ENCODE measurements around the gene DNER.
"Not testable (repeated sequence)": the region's sequence is repeated elsewhere in the genome, so short reads cannot be mapped to it uniquely, and the experiment has no call there.

Gene DNER

DNA sequence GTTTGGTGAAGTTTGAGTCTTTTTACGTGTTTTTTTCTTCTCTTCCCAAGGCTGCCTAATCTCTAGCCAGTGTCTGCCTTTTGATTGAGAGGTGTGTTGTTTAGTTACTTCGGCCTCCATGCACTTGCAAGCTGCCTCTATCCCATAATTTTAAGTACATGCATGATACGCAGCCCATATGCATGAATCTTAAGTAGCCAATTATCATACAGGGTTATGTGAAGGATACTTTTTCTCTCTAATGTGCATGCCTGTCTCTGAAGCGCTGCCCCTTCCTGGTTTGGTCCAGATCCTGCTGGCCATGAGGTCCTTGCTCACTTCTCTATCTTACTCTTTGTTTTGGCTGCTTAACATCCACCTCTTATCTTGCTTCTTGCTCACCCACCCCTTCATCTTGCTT is 369.4 kb downstream of the DNER start:
- in situ Hi-C loops (cut with MboI; ENCODE audit: low sequenced_read_pairs): no loop called here

DNA sequence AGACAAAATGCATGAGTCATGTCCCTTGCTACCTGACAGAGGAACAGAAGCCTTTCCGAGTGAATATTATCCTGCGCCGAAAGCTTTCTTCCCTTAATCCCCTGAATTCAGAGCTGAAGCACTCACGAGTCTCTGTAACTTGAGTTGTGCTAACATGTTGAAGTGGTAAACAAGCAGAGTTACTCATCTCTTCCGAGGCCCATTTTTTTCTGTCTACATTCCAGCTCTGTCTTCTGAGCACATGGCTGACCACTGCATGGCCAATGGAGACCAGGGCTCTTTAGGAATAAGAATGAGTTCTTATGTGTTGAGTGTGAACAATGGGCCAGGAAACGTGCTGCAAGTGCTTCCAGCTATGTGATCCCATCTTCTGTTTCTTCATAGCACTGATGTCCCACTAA is 370.2 kb downstream of the DNER start:
- in situ Hi-C loops (cut with MboI; ENCODE audit: low sequenced_read_pairs): no loop called here

DNA sequence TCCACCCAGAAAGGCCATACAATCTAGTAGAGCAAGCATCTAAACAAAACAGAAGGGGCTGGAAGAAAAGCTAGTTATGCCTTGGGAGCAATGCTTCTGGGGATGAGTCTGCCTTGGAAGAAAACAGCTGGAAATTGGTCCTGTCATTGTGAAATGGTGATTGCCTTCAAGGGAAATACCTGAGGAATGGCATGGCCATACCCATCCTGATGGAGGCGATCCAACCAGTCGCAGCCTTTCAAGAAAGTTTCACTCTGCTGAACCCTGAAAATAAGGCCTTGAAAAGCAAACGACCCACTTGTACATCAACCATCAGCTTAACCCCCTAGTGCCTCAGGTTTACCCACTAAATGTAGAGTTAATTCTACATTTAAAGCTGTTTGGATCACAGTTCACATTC is 370.7 kb downstream of the DNER start:
- in situ Hi-C loops (cut with MboI; ENCODE audit: low sequenced_read_pairs): no loop called here

DNA sequence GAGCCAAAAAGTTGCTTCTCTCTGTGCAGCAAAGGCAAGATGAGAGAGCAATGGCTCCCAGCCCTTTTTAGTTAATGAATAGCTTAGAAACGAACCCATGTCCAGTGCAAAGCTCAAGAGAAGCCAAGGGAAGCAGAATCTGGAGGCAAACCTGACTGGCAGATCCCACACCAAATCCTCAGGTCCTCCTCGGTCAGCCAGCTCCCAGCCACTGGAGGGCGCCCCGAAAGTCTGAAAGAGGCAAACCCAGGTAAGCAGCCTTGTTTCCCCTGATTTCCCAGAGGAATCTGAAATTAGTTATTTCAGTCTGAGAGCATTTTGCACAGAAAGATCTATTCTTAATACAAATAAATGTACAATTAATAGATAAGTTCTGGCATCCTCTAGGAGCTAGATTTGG is 372.0 kb downstream of the DNER start:
- in situ Hi-C loops (cut with MboI; ENCODE audit: low sequenced_read_pairs): no loop called here

DNA sequence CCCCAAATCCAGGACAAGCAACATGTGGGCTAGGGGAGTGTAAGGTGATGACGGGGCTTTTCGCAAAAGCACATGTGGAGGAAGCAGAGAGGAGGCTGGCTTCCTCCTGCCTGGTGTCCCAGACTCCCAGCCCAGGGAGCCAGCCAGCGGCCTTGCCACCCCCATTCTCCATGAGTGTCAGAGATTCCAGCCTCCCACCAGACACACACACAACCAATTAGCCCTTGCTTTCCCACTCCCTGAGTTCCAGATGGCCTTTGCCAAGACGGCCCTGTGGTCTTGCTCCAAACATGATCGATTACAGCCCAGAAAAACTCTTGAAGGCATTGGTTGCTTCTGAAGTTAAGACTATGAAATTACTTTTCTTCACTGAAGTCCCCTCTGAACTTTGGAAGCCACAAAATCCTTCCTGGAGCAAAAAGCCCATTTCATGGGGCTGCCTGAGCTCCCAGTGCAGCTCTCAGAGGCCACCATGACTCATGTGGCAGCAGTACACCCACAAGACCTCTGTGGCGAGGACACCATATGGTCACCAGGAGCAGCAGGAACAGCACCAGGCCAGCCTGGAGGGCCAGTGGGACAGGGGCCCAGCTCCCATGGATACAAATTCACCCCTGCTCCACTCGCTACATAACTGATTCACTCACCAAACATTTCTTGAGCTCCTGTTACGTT is 374.1 kb downstream of the DNER start:
- in situ Hi-C loops (cut with MboI; ENCODE audit: low sequenced_read_pairs): no loop called here

DNA sequence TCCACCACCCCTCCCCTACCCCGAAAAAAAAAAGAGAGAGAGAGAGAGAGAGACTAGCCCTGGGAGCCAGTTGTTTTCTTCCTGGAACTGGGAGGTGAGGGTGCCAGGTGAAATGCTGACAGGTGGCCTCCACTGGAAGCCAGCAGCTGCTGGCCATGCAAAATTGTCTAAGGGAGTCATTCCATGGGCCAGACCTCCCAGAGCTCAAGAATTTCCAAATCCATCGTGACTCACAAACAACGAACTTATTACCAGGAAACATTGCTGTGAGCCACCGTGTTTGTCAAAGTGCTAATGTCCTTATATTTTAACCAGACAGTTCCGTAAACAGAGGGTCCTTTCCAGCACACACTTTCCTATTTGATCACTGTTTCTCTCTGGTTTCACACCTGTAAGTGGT is 374.7 kb downstream of the DNER start:
- in situ Hi-C loops (cut with MboI; ENCODE audit: low sequenced_read_pairs): no loop called here

DNA sequence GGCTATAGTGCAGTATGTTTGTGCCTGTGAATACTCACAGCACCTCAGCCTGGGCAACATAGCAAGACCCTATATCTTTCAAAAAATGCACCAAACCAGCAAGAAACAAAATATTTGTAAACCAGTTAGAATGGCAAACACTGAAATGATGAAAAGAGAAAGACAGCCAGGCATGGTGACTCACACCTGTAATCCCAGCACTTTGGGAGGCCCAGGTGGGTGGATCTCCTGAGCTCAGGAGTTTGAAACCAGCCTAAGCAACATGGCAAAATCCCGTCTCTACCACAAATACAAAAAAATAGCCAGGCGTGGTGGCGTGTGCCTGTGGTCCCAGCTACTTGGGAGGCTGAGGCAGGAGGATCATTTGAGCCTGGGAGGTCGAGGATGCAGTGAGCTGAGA is 375.2 kb downstream of the DNER start:
- in situ Hi-C loops (cut with MboI; ENCODE audit: low sequenced_read_pairs): not testable (repeated sequence)

DNA sequence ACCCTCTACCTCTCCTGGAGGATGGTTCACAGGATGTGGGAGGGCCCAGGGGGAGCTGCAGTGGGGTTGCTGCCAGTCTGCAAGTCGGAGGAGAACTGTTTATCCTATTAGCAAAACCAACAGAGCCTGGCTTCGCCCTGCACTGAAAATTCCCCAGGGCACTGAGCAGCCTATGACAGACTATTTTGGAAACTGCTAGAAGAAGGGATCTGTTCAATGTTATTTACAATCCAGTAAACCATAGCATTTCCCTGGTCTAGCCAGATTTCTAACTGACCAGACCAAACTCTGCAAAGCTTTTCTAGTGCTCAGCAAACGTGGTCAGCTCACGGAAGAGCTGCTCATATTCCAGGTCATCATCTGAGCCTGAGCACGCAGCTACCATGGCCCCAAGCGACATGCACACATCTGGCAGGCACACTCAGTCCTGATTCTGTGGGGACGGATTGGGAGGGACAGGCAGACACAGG is 378.4 kb downstream of the DNER start:
- in situ Hi-C loops (cut with MboI; ENCODE audit: low sequenced_read_pairs): no loop called here

DNA sequence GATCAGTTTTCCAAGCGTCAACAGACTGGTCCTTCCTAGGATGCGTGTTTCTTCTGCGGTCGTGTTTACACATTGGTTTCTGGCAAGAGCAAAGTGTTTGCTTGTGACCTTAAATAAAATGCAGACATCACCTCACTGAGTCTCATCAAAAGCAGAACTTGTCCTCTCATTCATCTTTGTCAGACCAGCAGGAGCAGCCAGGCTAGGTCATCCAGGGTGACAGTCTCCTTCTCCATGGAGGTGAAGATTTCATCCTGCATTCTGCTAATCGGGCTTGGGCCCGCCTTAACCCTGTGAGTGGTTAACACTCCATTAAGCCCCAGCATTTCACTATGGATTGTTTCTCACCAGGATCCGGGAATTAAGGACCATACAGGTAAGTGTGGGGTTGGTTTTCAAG is 379.0 kb downstream of the DNER start:
- in situ Hi-C loops (cut with MboI; ENCODE audit: low sequenced_read_pairs): no loop called here

DNA sequence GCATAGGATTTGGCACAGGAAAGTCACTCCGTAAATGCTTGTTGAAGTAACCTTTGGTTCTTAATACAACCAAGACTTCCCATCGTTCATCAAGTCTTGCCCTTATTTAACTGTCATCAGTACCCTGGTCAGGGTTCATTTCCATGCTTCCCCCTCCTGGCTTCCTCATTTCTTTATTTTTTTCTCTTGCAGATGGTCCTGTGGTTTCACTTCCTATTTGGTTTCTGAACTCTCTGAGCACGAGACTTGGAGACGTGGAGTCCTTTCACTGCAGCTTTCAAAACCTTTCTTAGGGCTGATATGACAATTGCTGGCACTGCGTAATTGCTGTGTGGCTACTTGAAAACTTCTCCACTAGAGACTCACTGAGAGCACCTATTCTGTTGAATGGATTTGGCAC is 383.4 kb downstream of the DNER start:
- in situ Hi-C loops (cut with MboI; ENCODE audit: low sequenced_read_pairs): no loop called here

DNA sequence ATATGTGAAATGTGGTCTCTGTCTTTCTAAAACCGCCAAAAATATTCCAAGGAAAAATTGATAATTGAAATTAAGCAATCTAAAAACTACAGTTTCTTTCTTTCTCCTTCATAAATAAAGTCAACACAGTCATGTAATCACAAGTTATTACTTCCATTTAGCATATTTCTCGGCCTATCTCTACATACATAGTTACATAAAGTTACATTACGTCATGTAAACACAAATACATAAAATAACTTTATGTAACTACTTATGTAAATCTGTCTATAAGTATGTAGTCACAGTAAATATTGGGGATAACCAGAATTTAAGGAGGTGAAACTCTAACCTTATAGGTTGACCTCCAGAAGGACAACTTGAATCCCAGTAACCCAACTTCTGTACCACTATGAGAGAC is 394.8 kb downstream of the DNER start:
- in situ Hi-C loops (cut with MboI; ENCODE audit: low sequenced_read_pairs): no loop called here

DNA sequence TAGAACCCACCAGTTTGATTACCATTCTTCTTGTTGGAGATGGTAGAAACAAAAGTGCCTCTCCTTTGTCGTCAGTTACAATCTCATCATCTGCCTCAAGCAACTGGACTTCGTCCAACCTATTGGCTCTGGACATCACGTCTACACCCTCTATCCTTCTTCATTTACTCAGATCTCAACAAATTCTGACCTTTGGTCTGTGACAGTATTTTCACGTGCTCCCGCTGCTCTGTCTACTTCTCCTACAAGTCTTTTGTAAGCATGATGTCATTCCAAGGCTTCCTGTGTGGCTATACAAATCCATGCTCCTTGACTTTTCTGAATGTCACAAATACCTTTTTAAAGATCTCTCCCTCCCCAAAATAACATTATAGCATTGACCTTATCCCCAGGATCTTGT is 400.2 kb downstream of the DNER start:
- in situ Hi-C loops (cut with MboI; ENCODE audit: low sequenced_read_pairs): no loop called here

DNA sequence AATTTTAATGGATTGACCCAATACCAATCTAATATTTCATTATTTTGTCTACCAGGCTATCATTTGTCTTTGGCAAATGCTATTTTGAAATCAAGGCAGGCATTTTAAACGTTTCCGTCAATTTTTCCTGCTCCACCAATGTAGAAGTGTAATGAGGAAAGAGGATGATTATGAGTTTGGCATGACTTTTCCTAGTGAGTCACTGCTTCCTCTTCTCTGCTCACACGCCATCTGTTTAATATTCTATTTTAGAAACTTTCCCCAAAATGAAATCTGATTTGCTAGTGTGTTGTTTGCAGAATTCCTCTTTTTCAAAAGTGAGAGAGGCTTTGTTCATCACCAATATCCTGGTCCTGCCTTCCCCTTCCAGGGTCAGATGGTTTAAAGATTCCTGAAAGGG is 400.8 kb downstream of the DNER start:
- in situ Hi-C loops (cut with MboI; ENCODE audit: low sequenced_read_pairs): no loop called here

All from hTERT RPE-1 (cell line).